HG03095 (cell line): ENCODE results near the gene CDCP2.
"Not testable (repeated sequence)": the region's sequence is repeated elsewhere in the genome, so short reads cannot be mapped to it uniquely, and the experiment has no call there.

Experiments used
- ATAC-seq: cut with Tn5 transposase; IDR thresholded peaks from one replicate; pipeline ENCODE4 v1.9.1; 2021; ENCODE audit warnings: moderate library complexity; ENCODE audit not compliant: unreplicated experiment

Gene CDCP2

GRCh38 chr1:54168206-54168965 lies 15.6 kb upstream of the CDCP2 start:
- no peak for ATAC-seq

DNA sequence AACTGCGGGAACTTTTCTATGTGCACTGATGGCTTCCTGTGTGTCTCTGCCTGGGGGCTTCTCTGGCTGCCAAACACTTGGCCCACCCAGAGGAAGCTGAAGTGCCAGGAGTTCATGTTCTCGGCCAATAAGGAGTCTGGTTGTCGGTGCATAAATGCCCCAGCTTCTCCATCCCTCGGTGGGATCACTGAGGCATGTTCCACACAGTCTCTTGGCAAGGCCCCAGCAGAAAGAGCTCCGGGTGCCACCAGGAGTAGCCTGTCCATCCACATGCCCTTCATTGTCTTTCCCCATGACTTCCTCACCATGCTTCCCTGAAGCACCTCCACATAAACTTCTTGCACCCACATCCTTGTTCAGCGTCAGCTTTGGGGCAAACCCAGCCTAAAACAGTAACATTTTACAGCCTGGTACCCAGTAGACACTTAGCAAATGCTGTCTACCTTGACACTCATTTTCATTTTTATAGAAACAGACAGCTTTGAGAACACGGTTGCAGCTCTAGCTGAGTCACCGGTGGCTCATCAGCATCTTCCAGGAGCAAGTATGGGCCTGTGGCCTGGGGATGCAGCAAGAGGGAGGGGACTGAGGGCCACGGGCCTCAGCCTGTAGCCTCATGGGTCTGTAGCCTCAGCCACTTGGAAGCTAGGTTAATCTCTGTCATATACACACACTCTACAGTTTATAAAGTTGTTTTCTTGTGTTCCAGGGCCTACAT lies 14.8 kb upstream of the CDCP2 start:
- ATAC-seq: no peak

DNA sequence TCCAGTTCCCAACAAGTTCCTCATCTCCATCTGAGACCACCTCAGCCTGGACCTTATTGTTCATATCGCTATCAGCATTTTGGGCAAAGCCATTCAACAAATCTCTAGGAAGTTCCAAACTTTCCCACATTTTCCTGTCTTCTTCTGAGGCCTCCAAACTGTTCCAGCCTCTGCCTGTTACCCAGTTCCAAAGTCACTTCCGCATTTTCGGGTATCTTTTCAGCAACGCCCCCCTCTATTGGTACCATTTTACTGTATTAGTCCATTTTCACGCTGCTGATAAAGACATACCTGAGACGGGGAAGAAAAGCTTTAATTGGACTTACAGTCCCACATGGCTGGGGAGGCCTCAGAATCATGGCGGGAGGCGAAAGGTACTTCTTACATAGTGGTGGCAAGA lies 13.6 kb upstream of the CDCP2 start:
- not testable (repeated sequence) for ATAC-seq

- no peak for ATAC-seq
Observed at GRCh38 chr1:54165146-54165545, 12.3 kb upstream of the CDCP2 start.

GRCh38 chr1:54163573-54163972 lies 10.8 kb upstream of the CDCP2 start:
- ATAC-seq: no peak

DNA sequence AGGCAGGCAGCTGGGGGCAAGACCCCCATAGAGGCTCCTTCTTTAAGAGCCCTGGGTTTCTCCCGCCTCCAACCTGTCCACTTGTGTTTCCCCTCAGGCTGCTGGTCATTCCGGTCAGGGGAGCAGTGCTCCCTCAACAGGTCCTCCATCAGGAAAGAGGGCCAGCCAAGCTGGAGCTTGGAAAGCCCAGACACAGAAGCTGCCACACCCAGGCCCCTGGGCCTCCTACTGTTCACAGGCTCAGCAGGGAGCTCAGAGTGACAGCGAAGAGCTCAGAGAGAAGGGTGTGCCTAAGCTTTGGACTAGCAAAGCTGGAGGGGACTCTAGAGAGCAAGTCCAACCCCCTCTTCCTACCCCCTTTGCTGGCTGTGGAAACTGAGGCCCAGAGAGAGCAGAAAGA lies 10.3 kb upstream of the CDCP2 start:
- ATAC-seq: no peak

GRCh38 chr1:54161495-54162168 lies 8.8 kb upstream of the CDCP2 start:
- no peak for ATAC-seq

DNA sequence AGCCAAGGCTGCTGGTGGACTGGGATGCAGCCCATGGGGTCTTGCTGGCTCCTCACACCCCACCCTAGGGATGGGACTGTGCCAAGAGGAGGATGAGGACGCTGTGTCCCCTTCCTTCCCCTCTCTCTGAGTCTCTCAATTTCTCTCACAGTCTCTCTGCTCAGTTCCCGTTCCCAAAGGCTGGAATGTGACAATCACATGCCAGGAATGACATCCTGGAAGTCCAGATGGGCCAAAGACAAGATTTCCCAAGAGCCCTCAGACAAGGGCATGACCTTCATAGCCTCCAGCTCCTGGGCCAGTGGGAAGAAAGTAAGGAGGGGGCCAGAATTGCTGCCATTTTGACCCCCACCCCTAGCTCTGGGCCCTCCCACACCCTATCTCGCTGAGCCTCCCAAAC lies 7.6 kb upstream of the CDCP2 start:
- ATAC-seq: no peak

DNA sequence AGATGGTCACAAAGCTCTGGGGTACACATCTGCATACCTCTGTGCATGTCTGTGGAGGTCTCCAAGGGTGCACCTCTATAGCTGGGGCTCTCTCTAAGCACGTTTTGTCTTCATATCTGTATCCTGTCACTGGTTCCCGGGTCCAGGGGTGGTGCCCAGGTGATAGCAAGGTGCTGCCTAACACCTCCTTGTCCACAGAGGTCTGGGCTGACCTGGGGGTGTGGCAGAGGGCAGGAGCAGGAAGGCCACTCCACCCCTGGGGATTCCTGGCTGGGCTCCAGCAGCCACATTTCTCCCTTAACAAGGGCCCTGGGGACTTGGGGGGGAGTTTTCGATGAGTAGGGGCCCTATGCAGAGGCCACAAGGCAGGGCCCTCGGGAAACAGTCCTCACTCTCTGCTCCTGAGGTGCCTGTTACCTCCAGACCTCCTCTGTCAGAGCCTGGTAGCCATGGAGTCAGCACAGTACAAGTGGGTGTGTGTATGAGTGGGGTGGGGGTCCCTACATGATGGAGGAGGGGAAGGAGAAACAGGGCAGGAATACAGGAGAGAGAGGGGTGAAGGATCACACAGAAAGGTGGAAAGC lies 7.0 kb upstream of the CDCP2 start:
- ATAC-seq: no peak

GRCh38 chr1:54158071-54158470 lies 5.3 kb upstream of the CDCP2 start:
- ATAC-seq: no peak

- ATAC-seq: no peak
Observed at GRCh38 chr1:54157401-54157800, 4.6 kb upstream of the CDCP2 start.

DNA sequence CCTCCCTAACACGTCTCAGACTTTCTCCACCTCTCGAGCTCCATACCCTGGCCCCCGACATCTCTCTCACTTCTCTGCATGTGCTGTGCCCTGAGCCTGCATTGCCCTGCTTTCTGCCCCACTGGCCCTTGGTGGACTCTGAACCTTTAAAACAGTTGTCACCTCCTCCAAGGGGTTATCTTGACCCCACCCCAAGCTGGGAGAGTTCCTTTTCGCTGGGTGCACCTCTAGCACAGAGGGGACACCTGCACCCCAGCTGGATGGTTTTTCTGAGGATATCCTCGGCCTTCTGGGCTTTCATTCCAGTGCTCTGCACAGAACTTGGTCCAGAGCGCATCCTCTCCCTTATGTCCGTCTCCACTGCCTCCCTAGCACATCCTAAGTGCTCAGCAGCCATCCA lies 4.2 kb upstream of the CDCP2 start:
- no peak for ATAC-seq

DNA sequence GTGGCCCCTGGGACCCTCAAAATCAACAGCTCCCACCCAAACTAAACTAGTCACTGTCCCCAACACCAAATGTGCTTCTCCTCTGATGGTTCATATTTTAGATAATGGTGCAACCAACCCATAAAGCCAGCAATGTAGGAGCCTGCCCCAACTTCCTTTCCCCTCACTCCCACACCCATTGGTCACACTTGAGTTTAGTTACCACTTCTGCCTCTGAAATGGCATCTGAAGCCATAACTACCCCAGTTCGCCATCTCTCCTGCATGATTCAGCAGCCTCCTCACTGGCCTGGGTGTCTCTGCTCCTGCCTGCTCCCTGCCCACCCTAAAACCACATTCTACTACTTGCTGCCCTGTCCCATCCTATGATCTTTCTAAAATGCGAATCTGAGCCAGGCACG lies 3.4 kb upstream of the CDCP2 start:
- no peak for ATAC-seq

DNA sequence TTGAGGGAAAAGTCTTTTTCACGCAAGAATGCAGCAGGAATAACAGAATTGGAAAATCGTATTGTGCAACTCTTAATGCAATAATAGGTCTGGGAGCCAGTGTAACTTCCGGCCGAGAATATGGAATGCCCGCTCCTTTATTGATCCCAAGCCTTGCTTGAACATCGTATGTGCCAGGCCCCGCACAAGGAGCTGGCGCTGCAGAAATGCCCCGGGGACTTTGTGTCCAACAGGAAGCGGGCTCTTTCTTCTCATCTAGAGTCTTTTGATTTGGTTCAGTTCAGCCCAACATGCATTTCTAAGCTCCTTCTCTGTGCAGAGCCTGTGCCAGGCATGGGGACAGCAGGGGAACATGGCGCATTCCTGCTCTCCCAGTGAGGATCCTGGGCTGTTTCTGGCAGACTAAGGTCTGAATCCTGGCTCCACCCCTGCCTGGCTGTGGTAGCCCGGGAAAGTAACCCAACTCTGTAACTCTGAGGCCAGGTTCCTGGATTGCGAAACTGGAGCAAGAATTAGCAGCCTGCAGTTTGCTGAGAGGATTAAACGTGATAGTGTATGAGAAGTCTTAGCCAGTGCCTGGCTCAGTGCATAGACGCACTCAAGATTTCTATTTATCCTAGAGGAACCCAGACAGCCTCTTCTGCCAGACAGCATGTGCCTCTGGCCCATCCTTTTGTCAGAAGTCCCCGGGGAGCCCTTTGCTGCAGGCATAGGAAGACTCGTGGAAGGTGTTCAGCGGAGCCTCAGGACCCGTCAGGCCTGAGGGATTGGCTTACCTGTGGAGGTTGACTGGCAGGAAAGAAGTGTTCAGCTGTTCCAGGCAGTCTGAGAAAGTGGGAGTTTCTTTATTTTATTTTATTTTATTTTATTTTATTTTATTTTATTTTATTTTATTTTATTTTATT lies 987 bp upstream of the CDCP2 start:
- ATAC-seq: no peak

- ATAC-seq: no peak
Observed at GRCh38 chr1:54151013-54151412, 1.8 kb downstream of the CDCP2 start.

DNA sequence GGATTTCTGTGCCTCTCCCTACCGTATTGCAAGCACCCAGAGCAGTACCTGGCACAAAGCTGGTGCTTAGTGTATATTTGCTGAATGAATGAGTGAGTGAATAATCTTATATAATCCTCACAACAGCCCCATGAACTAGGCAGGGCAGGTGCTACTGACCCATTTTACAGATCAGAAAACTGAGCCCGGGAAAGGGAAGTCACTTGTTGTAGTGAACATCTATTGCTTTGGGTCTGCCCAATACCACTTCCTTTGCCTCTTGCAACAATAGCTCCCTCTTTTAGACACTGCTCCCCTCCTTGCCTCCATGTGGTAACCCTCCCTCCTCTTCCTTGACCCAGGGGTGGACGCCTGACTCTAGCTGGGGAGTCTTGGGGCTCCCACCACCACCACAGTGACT lies 3.1 kb downstream of the CDCP2 start:
- ATAC-seq: no peak

- no peak for ATAC-seq
Observed at GRCh38 chr1:54144366-54144765, 8.4 kb downstream of the CDCP2 start.

DNA sequence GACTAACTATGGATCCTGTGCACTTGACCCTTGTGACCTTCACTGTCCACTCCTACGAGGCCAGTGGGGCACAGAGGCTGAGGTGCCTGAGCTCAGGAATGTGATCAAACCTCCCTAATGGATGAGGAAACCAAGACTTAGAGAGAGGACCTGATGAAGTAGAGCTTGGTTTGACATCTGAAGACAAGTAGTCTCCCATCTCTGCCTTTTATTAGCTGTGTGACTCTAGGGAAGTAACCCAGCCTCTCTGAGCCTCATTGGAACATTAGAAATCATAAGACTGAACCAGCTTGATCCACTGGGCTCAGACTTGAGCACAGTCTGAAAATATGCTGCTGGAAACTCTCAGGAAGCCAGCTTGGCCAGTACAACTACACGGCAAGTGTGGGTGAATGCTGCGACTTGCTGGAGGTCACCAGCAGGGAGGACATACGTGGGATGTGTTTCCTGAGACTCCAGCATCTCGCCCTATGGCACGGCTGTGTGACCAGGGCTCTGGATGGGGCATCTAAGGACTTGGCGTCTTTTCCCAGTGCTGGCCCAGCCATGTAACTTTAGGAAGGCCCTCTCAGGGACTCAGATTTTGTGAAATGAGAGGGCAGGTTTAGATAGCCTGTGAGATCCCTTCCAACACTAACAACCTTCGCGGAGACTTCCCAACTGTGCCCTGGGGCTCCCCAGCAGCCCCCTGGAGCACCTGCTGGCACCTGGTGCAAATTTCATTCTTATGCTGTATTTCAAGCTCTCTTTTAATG lies 10.5 kb downstream of the CDCP2 start:
- ATAC-seq: no peak

GRCh38 chr1:54139711-54140110 lies 13.1 kb downstream of the CDCP2 start:
- ATAC-seq: no peak

DNA sequence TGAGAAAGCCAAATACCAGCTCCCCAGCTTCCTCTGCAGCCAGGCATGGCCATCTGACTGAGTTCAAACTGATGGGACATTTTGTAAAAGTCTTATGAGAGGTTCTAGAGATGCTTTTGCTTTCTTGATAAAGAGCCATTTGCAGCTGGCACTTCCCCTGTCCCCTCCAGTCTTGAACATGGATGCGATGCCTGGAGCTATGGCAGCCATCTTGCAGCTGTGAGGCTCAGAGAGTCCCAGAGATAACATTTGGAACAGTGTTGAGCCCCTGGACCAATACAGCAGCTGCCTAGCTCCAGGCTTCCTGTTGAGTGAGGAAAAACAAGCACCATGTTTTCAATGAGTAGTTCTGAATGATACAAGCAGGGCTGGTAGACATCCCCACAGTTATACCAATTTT lies 13.8 kb downstream of the CDCP2 start:
- no peak for ATAC-seq
